GM23338 (cell line): ENCODE measurements around the gene MYL11. TPM values are rescaled to one million over a fixed set of nuclear protein-coding genes. Genes with fewer than 3 reads are reported as not detected.
A peak's percentile ranks its signal among the peaks of the same experiment; 100 is the strongest.

ENCODE experiments used
- ATAC-seq: fragments of 200-7000 bp; cut with Tn5 transposase; 3 replicates; pipeline ENCODE4 v1.9.1; 2020
- DNase-seq: peaks from one replicate; pipeline ENCODE4 v3.0.0-alpha.2; 2015; ENCODE audit warnings: low spot score
- H2AFZ ChIP-seq: fragments of 200-600 bp; sonication (generic); 2 replicates; pipeline ENCODE4 v1.8.0; 2016; ENCODE audit warnings: antibody characterized with exemption, mild to moderate bottlenecking, moderate library complexity
- H3F3A ChIP-seq: fragments of 200-600 bp; sonication (generic); replicated peaks from 2 replicates; pipeline ENCODE4 v1.8.0; 2017; ENCODE audit warnings: antibody characterized with exemption, mixed run types, low read depth
- H3K27ac ChIP-seq: fragments of 200-600 bp; sonication (generic); 2 replicates; pipeline ENCODE4 v1.6.1; 2016; ENCODE audit warnings: low read depth
- H3K27me3 ChIP-seq: fragments of 200-600 bp; sonication (generic); 2 replicates; pipeline ENCODE4 v1.8.0; 2016; ENCODE audit warnings: mild to moderate bottlenecking, mixed run types, moderate library complexity; ENCODE audit not compliant: insufficient read depth
- H3K36me3 ChIP-seq: fragments of 200-600 bp; sonication (generic); 2 replicates; pipeline ENCODE4 v1.8.0; 2016; ENCODE audit warnings: mild to moderate bottlenecking; ENCODE audit not compliant: insufficient read depth
- H3K4me1 ChIP-seq: fragments of 200-600 bp; sonication (generic); 2 replicates; pipeline ENCODE4 v1.8.0; 2016; ENCODE audit warnings: mild to moderate bottlenecking, moderate library complexity; ENCODE audit not compliant: insufficient read depth
- H3K4me2 ChIP-seq: fragments of 200-600 bp; sonication (generic); 2 replicates; pipeline ENCODE4 v1.7.1; 2017; ENCODE audit warnings: mixed run types
- H3K4me3 ChIP-seq: fragments of 200-600 bp; sonication (generic); 2 replicates; pipeline ENCODE4 v1.6.1; 2016; ENCODE audit warnings: mixed run types
- H3K79me2 ChIP-seq: fragments of 200-600 bp; sonication (generic); replicated peaks from 2 replicates; pipeline ENCODE4 v1.8.0; 2017; ENCODE audit warnings: mild to moderate bottlenecking; ENCODE audit not compliant: insufficient read depth
- H3K9me2 ChIP-seq: fragments of 200-600 bp; sonication (generic); 2 replicates; pipeline ENCODE4 v1.8.0; 2017; ENCODE audit not compliant: insufficient read depth
- H4K20me1 ChIP-seq: fragments of 200-600 bp; sonication (generic); replicated peaks from 2 replicates; pipeline ENCODE4 v1.8.0; 2017; ENCODE audit warnings: mild to moderate bottlenecking; ENCODE audit not compliant: insufficient read depth
- H3K27ac Mint-ChIP-seq: 2 replicates; pipeline ENCODE4 v1.8.0; 2020; ENCODE audit warnings: inconsistent platforms, mild to moderate bottlenecking, moderate library complexity, mixed read lengths
- H3K27me3 Mint-ChIP-seq: 3 replicates; pipeline ENCODE4 v1.8.0; 2022; ENCODE audit warnings: low read depth, mild to moderate bottlenecking, moderate library complexity, mixed read lengths, inconsistent platforms; ENCODE audit not compliant: insufficient read depth, poor library complexity
- H3K36me3 Mint-ChIP-seq: 3 replicates; pipeline ENCODE4 v1.8.0; 2021; ENCODE audit warnings: low read depth, mild to moderate bottlenecking, inconsistent platforms, moderate library complexity, mixed read lengths
- H3K4me1 Mint-ChIP-seq: 3 replicates; pipeline ENCODE4 v1.8.0; 2020; ENCODE audit warnings: mild to moderate bottlenecking, inconsistent platforms, mixed read lengths
- H3K4me3 Mint-ChIP-seq: 3 replicates; pipeline ENCODE4 v1.8.0; 2021; ENCODE audit warnings: moderate library complexity, mild to moderate bottlenecking, inconsistent platforms, mixed read lengths
- H3K9me3 Mint-ChIP-seq: 3 replicates; pipeline ENCODE4 v1.8.0; 2020; ENCODE audit warnings: moderate library complexity, mild to moderate bottlenecking, inconsistent platforms, mixed read lengths
- CREB1 ChIP-seq: fragments of 250-450 bp; sonication (Bioruptor Pico); IDR thresholded peaks from 2 replicates; pipeline ENCODE4 v1.5.0; 2020; ENCODE audit warnings: low read depth, mild to moderate bottlenecking, moderate library complexity
- CTCF ChIP-seq, 2 experiments: fragments of 200-600 bp in 1 of 2; sonication (generic) in 1 of 2; conservative IDR thresholded peaks; 2 replicates each; pipeline versions ENCODE4 v1.5.1 to v1.6.1; 2016 to 2017; ENCODE audit warnings: antibody characterized with exemption in 2 of 2, low read depth in 2 of 2, mild to moderate bottlenecking in 2 of 2, moderate library complexity in 1 of 2
- ETS1 ChIP-seq: IDR thresholded peaks from 2 replicates; pipeline ENCODE4 v1.6.1; 2016; ENCODE audit warnings: antibody characterized with exemption
- POLR2AphosphoS5 ChIP-seq: IDR thresholded peaks from 2 replicates; pipeline ENCODE4 v1.6.1; 2016; ENCODE audit warnings: antibody characterized with exemption, low read depth
- ZNF114 ChIP-seq: fragments of 250-450 bp; sonication (Bioruptor Pico); IDR thresholded peaks from 2 replicates; pipeline ENCODE4 v1.5.0; 2020; ENCODE audit warnings: mild to moderate bottlenecking, moderate library complexity
- ZNF331 ChIP-seq: fragments of 250-450 bp; sonication (Bioruptor Pico); IDR thresholded peaks from 2 replicates; pipeline ENCODE4 v1.5.0; 2020; ENCODE audit warnings: low read depth, mild to moderate bottlenecking, moderate library complexity
- polyA plus RNA-seq: library from polyadenylated mRNA; unstranded; fragments of >200 nt; fragmentation: Nextera tagmentation; extraction: Ambion mirVana; gene quantifications from 2 replicates; pipeline ENCODE4 v1.2.1, GENCODE V29; 2016
- total RNA-seq: library from RNA; depleted of rRNA; stranded (reverse); fragments of >200 nt; shearing (Covaris generic); gene quantifications from 2 replicates; pipeline ENCODE4 v1.2.3, GENCODE V29; 2014

The MYL11 gene
- total and polyA plus RNA-seq, 2 experiments from 2014 or later: 3.5 TPM; not detected in 1

GRCh38 chr16:30399435-30400186, 25.0 kb downstream of the MYL11 start:
- H3K27me3 Mint-ChIP-seq: peaks cover 18% of the 10 kb centered on the region
- peak overlapping the region; percentile 85 for H3K4me3 Mint-ChIP-seq
- H3K36me3 Mint-ChIP-seq: peaks cover 35% of the 10 kb centered on the region
- peaks cover 24% of the 10 kb centered on the region for H3K4me1 ChIP-seq
- H3K4me2 ChIP-seq: peak overlapping the region; percentile 87
- H3K36me3 ChIP-seq: peaks cover 9% of the 10 kb centered on the region; the same call in 1 of the 2 replicates
- peaks cover 51% of the 10 kb centered on the region for H3F3A ChIP-seq
- H3K27ac Mint-ChIP-seq: peak overlapping the region; percentile 99
- TF ChIP-seq CTCF (conservative IDR thresholded peaks at IDR 0.05; ENCODE audit: low read depth in 2 of 2) (no peak), ZNF331 (CRISPR knock-in tag) (no peak), ZNF114 (no peak), CREB1 (CRISPR knock-in tag) (no peak)
- peak overlapping the region; percentile 90 for H3K27ac ChIP-seq
- H3K9me2 ChIP-seq: no peaks in the 10 kb centered on the region
- peaks cover 15% of the 10 kb centered on the region; the same call in 1 of the 2 replicates for H4K20me1 ChIP-seq
- no peaks in the 10 kb centered on the region for H3K9me3 Mint-ChIP-seq
- ATAC-seq (no peak), DNase-seq (no peak)
- H3K27me3 ChIP-seq: no peaks in the 10 kb centered on the region
- H2AFZ ChIP-seq: no peak overlapping the region
- peaks cover 20% of the 10 kb centered on the region for H3K79me2 ChIP-seq
- H3K4me3 ChIP-seq: peak overlapping the region; percentile 59
- peaks cover 29% of the 10 kb centered on the region for H3K4me1 Mint-ChIP-seq

- TF ChIP-seq ETS1 (no peak), POLR2AphosphoS5 (no peak)
- H3K4me1 Mint-ChIP-seq: peaks cover 25% of the 10 kb centered on the region
- H3K27ac ChIP-seq: no peak overlapping the region
Observed at GRCh38 chr16:30401768-30402425, 27.3 kb downstream of the MYL11 start.

More at GRCh38 chr16:30401768-30402425, 27.3 kb downstream of the MYL11 start:
- Histone ChIP-seq H3K4me3 (no peak overlapping the region), H3K79me2 (peaks cover 7% of the 10 kb centered on the region), H3F3A (peaks cover 45% of the 10 kb centered on the region), H3K36me3 (peaks cover 6% of the 10 kb centered on the region; the same call in 1 of the 2 replicates), H3K9me2 (no peaks in the 10 kb centered on the region), H2AFZ (no peak overlapping the region), H3K4me2 (no peak overlapping the region), H3K4me1 (peaks cover 14% of the 10 kb centered on the region), H3K27me3 (no peaks in the 10 kb centered on the region), H4K20me1 (peaks cover 5% of the 10 kb centered on the region; the same call in 1 of the 2 replicates)
- peak overlapping the region; percentile 70; the same call in 1 of the 2 replicates for H3K27ac Mint-ChIP-seq
- peak overlapping the region; percentile 62 for H3K4me3 Mint-ChIP-seq
- H3K27me3 Mint-ChIP-seq: peaks cover 15% of the 10 kb centered on the region
- no peak for DNase-seq
- no peaks in the 10 kb centered on the region for H3K9me3 Mint-ChIP-seq
- peaks cover 28% of the 10 kb centered on the region for H3K36me3 Mint-ChIP-seq
- no peak for ATAC-seq
